ENCODE data around the gene STXBP1.

GRCh38 chr9:127734247-127734746, 122.2 kb downstream of the STXBP1 start:
- TF ChIP-seq CTCF (IDR thresholded peaks at IDR 0.05; ENCODE audit: low read depth, low read length, poor library complexity, severe bottlenecking) (no peak), EZH2phosphoT487 (IDR thresholded peaks at IDR 0.05; ENCODE audit: borderline replicate concordance, low read length) (no peak)
